GM21447 (cell line): ENCODE data around the gene IL37.

Experiments used
- ATAC-seq: cut with Tn5 transposase; IDR thresholded peaks from one replicate; pipeline ENCODE4 v1.9.1; 2021; ENCODE audit not compliant: unreplicated experiment

The IL37 gene

GRCh38 chr2:112910865-112911264, at the start of gene IL37:
IL37 (plus strand) TSS chr2:112911165; CDS start chr2:112913013, 1,848 bp downstream.
- no peak for ATAC-seq

GRCh38 chr2:112864072-112864471, 46.9 kb upstream of the IL37 start:
- ATAC-seq, result no peak

- no peak for ATAC-seq
These were observed 44.7 kb upstream of the IL37 start for GRCh38 chr2:112866128-112866835.

GRCh38 chr2:112867701-112868631, 43.0 kb upstream of the IL37 start:
- ATAC-seq, result no peak

- ATAC-seq, result no peak
These were observed 41.6 kb upstream of the IL37 start for GRCh38 chr2:112869258-112869842.

GRCh38 chr2:112870841-112871835, 39.8 kb upstream of the IL37 start:
- ATAC-seq, result no peak

GRCh38 chr2:112876257-112876970, 34.6 kb upstream of the IL37 start:
- no peak for ATAC-seq

- ATAC-seq, result no peak
These were observed 34.0 kb upstream of the IL37 start for GRCh38 chr2:112876971-112877361.

- ATAC-seq, result no peak
These were observed 33.5 kb upstream of the IL37 start for GRCh38 chr2:112877423-112877822.

- no peak for ATAC-seq
These were observed 31.4 kb upstream of the IL37 start for GRCh38 chr2:112879491-112880041.

- ATAC-seq, result no peak
These were observed 30.9 kb upstream of the IL37 start for GRCh38 chr2:112880091-112880531.

- ATAC-seq, result peak; percentile 45
These were observed 30.3 kb upstream of the IL37 start for GRCh38 chr2:112880696-112881095.

GRCh38 chr2:112881217-112881985, 29.6 kb upstream of the IL37 start:
- ATAC-seq, result peak; percentile 74

GRCh38 chr2:112883669-112884068, 27.3 kb upstream of the IL37 start:
- no peak for ATAC-seq

GRCh38 chr2:112884869-112885505, 26.0 kb upstream of the IL37 start:
- ATAC-seq, result peak; percentile 46

- no peak for ATAC-seq
These were observed 25.5 kb upstream of the IL37 start for GRCh38 chr2:112885506-112885902.

- no peak for ATAC-seq
These were observed 24.7 kb upstream of the IL37 start for GRCh38 chr2:112886291-112886690.
